HFF-Myc (cell line): ENCODE results near the gene FYB2.
"Not testable (repeated sequence)": the region's sequence is repeated elsewhere in the genome, so short reads cannot be mapped to it uniquely, and the experiment has no call there.

Source experiments
- DNase-seq: peaks from one replicate; pipeline ENCODE4 v3.0.0-alpha.2; 2011; ENCODE audit warnings: low read depth; ENCODE audit errors: extremely low read depth
- H3K4me3 ChIP-seq: replicated peaks from 2 replicates; pipeline ENCODE4 v1.5.1; 2011; ENCODE audit warnings: low read depth, mild to moderate bottlenecking, control low read depth, low read length
- TF ChIP-seq, protein P1 (sequence below): IDR thresholded peaks from 2 replicates; pipeline ENCODE4 v1.5.1; 2012; ENCODE audit warnings: mild to moderate bottlenecking, low read depth, low read length, control low read depth; ENCODE audit errors: missing control alignments

Gene FYB2

GRCh38 chr1:56788588-56788987, 30.6 kb downstream of the FYB2 start:
- H3K4me3 ChIP-seq = no peak overlapping the region
- no peak for DNase-seq

GRCh38 chr1:56788102-56788501, 31.1 kb downstream of the FYB2 start:
- no peak overlapping the region for H3K4me3 ChIP-seq
- TF ChIP-seq, protein P1, sequence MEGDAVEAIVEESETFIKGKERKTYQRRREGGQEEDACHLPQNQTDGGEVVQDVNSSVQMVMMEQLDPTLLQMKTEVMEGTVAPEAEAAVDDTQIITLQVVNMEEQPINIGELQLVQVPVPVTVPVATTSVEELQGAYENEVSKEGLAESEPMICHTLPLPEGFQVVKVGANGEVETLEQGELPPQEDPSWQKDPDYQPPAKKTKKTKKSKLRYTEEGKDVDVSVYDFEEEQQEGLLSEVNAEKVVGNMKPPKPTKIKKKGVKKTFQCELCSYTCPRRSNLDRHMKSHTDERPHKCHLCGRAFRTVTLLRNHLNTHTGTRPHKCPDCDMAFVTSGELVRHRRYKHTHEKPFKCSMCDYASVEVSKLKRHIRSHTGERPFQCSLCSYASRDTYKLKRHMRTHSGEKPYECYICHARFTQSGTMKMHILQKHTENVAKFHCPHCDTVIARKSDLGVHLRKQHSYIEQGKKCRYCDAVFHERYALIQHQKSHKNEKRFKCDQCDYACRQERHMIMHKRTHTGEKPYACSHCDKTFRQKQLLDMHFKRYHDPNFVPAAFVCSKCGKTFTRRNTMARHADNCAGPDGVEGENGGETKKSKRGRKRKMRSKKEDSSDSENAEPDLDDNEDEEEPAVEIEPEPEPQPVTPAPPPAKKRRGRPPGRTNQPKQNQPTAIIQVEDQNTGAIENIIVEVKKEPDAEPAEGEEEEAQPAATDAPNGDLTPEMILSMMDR = no peak
- DNase-seq = no peak

More at GRCh38 chr1:56788588-56788987, 30.6 kb downstream of the FYB2 start:
- TF ChIP-seq, protein P1 = no peak

GRCh38 chr1:56787330-56787729, 31.9 kb downstream of the FYB2 start:
- DNase-seq = no peak
- TF ChIP-seq, protein P1 = no peak
- H3K4me3 ChIP-seq = no peak overlapping the region

DNA sequence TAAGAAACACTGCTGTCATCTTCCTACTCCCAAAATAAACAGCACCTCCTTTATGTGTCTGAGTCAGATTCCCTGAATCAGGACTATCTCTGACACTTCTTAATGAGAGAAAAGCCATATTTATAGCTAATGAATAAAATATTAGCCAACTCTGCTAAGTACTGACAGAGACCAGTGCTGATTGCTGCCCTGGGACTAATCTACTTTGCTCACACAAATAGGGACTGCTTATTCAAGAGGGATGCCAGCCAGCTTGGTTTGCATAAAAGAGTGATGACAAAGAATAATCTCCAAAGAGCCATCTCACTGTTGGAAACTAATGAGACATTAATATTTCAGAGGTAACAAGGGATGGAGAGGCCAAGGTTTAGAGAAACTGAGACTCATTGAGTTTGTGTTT, 36.4 kb downstream of the FYB2 start:
- DNase-seq = no peak
- H3K4me3 ChIP-seq = no peak overlapping the region
- TF ChIP-seq, protein P1 = no peak

GRCh38 chr1:56780826-56781225, 38.4 kb downstream of the FYB2 start:
- TF ChIP-seq, protein P1 = no peak
- no peak overlapping the region for H3K4me3 ChIP-seq
- DNase-seq = no peak

DNA sequence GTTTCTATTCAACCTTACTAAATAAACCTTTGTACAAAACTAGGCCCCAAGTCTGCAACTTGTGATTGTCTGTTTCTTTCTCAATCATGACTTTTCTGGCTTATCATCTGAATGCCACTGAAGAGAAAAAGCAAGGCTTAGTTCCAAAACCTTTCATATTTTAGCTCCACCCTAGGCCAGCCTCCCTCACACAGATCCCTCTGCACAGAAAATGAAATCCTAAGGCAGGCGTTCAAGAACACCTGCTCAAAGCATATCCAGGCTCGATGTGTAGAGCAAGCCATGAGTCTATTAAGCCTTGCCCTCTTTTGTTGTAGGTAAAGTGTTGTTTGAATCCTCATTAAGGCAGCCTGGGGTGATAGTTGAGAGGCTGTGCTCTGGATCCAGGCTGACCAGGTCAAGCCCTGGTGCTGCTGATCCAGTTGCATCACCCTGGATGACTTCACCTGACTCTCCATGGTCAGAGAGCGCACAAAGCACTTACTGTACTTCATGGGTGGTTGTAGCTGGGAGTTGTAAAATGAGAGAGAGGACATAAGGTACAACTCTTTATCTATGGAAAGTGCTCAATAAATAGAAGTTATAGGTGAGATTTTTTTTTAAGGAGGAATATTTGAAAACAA, 39.0 kb downstream of the FYB2 start:
- no peak overlapping the region for H3K4me3 ChIP-seq
- TF ChIP-seq, protein P1 = no peak
- DNase-seq = no peak

GRCh38 chr1:56777972-56778371, 41.2 kb downstream of the FYB2 start:
- DNase-seq = no peak
- no peak overlapping the region for H3K4me3 ChIP-seq
- TF ChIP-seq, protein P1 = no peak

DNA sequence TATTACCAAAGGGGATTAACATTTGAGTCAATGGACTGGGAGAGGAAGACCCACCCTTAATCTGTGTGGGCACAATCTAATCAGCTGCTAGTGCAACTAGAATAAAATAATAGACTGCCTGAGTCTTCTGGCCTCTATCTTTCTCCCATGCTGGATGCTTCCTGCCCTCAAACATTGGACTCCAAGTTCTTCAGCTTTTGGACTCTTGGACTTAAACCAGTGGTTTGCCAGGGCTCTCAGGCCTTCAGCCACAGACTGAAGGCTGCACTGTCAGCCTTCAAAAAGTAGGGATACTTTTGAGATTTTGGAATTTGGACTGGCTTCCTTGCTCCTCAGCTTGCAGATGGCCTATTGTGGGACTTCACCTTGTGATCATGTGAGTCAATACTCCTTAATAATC, 44.5 kb downstream of the FYB2 start:
- H3K4me3 ChIP-seq, DNase-seq: not testable (repeated sequence)
